Measurements from ENCODE around the gene CFAP20DC. TPM values are rescaled to one million over a fixed set of nuclear protein-coding genes. Genes with fewer than 3 reads are reported as not detected.
"Not testable (repeated sequence)": the region's sequence is repeated elsewhere in the genome, so short reads cannot be mapped to it uniquely, and the experiment has no call there.

The CFAP20DC gene
- total RNA-seq, 2 donors from 2014 or later: 2.6 to 2.7 TPM

DNA sequence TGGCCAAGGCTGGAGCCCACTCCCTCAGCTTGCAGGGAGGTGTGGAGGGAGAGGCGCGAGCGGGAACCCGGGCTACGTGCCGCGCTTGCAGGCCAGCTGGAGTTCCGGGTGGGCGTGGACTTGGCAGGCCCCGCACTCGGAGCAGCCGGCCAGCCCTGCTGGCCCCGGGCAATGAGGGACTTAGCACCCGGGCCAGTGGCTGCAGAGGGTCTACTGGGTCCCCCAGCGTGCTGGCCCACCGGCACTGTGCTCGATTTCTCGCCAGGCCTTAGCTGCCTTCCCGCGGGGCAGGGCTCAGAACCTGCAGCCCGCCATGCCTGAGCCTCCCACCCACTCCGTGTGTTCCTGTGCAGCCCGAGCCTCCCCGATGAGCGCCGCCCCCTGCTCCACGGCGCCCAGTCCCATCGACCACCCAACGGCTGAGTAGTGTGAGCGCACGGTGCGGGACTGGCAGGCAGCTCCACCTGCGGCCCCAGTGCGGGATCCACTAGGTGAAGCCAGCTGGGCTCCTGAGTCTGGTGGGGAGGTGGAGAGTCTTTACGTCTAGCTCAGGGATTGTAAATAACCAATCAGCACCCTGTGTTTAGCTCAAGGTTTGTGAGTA is 1.1 kb upstream of the CFAP20DC start:
- H3K27ac Mint-ChIP-seq, ATAC-seq: not testable (repeated sequence)

GRCh38 chr3:59046839-59047238 is 3.0 kb downstream of the CFAP20DC start:
- Mint-ChIP-seq H3K9me3 (no peaks in the 10 kb centered on the region), H3K27ac (no peak overlapping the region), H3K36me3 (no peaks in the 10 kb centered on the region)
- ATAC-seq (no peak), DNase-seq (ENCODE audit: low spot score in 2 of 2) (no peak)

More for the DNA sequence above, 1.1 kb upstream of the CFAP20DC start:
- H3K36me3 Mint-ChIP-seq; H3K9me3 Mint-ChIP-seq; DNase-seq (ENCODE audit: low spot score in 2 of 2): not testable (repeated sequence)

DNA sequence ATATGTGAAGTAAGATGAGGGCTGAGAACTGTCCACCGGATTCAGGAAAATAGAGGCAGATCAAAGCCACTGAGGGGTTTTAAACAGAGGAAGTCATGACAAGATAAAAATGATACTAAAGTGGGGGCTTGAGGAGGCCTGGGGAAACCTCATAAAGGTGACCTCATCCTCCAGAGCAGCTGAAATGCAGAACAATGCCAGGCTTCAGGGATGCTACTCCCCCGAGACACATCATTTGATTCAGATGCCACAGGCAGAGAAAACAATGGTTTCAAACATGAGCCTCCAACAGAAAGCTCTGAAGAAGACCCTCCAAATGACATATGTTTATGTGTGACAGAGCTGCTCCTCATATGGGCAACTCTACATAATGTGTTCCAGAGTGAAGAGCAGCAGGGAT is 6.4 kb downstream of the CFAP20DC start:
- H3K27ac Mint-ChIP-seq: no peak overlapping the region

GRCh38 chr3:59040902-59041301 is 8.9 kb downstream of the CFAP20DC start:
- H3K36me3 Mint-ChIP-seq: no peaks in the 10 kb centered on the region
- no peak for ATAC-seq
- no peak for DNase-seq (ENCODE audit: low spot score in 2 of 2)
- no peaks in the 10 kb centered on the region for H3K9me3 Mint-ChIP-seq
- H3K27ac Mint-ChIP-seq: no peak overlapping the region

More for the DNA sequence above, 6.4 kb downstream of the CFAP20DC start:
- ATAC-seq (no peak), DNase-seq (ENCODE audit: low spot score in 2 of 2) (no peak)
- Mint-ChIP-seq H3K9me3 (no peaks in the 10 kb centered on the region), H3K36me3 (no peaks in the 10 kb centered on the region)

DNA sequence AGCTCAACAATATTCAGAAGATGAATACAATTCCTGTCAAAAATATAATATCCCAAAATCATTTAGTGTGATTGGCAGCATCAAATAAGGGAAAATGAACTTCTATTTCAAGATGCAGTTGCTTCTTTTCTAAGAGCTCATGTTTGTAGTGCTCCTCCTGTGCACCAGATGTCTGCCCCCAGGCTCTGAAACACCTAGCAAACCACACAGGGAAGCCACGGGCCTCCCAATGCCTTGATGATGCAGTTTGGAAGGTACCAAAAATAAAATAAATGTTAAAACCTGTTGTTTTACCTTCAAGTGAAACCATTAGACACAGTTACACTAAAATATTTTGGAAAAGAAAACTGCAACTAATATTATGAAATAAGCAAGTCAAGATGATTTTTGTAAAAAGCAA is 22.2 kb downstream of the CFAP20DC start:
- ATAC-seq (no peak), DNase-seq (ENCODE audit: low spot score in 2 of 2) (no peak)
- Mint-ChIP-seq H3K27ac (no peak overlapping the region), H3K36me3 (no peaks in the 10 kb centered on the region), H3K9me3 (no peaks in the 10 kb centered on the region)

- no peak for DNase-seq (ENCODE audit: low spot score in 2 of 2)
- ATAC-seq: no peak
- Mint-ChIP-seq H3K36me3 (no peaks in the 10 kb centered on the region), H3K9me3 (no peaks in the 10 kb centered on the region), H3K27ac (no peak overlapping the region)
Measured at GRCh38 chr3:59023612-59024011, 26.2 kb downstream of the CFAP20DC start.

- Mint-ChIP-seq H3K27ac (no peak overlapping the region), H3K36me3 (no peaks in the 10 kb centered on the region), H3K9me3 (no peaks in the 10 kb centered on the region)
- DNase-seq (ENCODE audit: low spot score in 2 of 2) (no peak), ATAC-seq (no peak)
Measured at GRCh38 chr3:59017617-59017984, 32.2 kb downstream of the CFAP20DC start.

DNA sequence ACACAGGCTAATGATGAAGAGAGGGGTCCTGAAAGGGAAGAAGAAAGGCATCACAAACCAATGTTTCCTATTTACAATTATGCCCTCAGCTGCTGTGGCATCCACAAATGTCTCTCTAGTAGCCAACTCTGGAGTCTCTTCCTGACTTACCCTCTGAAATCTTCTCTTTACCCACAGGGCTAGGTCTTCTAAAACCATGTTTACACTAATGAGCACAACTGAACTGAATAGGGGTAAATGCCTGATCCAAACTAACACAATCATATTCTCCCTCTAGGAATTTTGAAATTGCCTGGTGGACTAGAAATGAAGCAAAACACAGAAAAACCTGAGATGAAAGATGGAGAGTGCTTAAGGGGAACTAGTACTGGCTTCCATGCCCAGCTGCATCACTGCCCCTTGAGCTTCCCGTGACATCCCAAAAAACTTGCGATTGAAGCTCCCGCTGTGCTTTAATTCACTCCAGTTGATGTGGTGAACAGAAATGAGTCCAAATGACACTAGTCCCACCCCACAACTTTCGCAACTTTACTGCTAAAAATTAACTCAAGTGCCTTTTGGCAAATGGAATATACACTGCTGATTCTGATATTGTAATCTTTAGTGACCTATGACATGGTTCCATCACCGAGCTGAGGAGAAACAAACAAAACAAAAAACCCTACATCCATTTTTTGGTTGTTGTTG is 32.8 kb downstream of the CFAP20DC start:
- Mint-ChIP-seq H3K9me3 (no peaks in the 10 kb centered on the region), H3K27ac (no peak overlapping the region), H3K36me3 (no peaks in the 10 kb centered on the region)
- no peak for ATAC-seq
- no peak for DNase-seq (ENCODE audit: low spot score in 2 of 2)

GRCh38 chr3:59013611-59014010 is 36.2 kb downstream of the CFAP20DC start:
- Mint-ChIP-seq H3K36me3 (no peaks in the 10 kb centered on the region), H3K27ac (no peak overlapping the region), H3K9me3 (no peaks in the 10 kb centered on the region)
- DNase-seq (ENCODE audit: low spot score in 2 of 2): no peak
- no peak for ATAC-seq

GRCh38 chr3:59006634-59007517 is 42.9 kb downstream of the CFAP20DC start:
- DNase-seq (ENCODE audit: low spot score in 2 of 2) (no peak), ATAC-seq (no peak)
- no peaks in the 10 kb centered on the region for H3K9me3 Mint-ChIP-seq
- no peak overlapping the region for H3K27ac Mint-ChIP-seq
- H3K36me3 Mint-ChIP-seq: no peaks in the 10 kb centered on the region

DNA sequence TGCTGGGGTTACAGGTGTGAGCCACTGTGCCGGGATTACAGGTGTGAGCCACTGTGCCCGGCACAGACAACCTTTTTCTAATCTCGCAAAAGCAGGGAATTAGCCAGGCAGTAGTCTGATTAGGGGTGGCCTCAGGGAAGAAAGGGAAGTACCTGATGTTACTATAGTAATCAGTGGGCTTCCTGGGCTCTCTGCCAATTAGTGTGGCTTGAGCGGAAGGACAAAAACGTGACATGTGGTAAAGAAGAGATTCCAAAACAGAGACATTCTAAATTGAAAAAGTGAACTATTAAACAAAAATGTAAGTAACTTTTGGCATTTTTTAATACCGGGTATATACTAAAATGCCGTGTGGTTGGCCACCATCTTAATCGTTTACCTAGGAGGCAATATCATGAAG is 48.1 kb downstream of the CFAP20DC start:
- ATAC-seq (no peak), DNase-seq (ENCODE audit: low spot score in 2 of 2) (no peak)
- H3K27ac Mint-ChIP-seq: no peak overlapping the region
- H3K36me3 Mint-ChIP-seq: no peaks in the 10 kb centered on the region
- H3K9me3 Mint-ChIP-seq: no peaks in the 10 kb centered on the region

- ATAC-seq: no peak
- no peak for DNase-seq (ENCODE audit: low spot score in 2 of 2)
- Mint-ChIP-seq H3K36me3 (no peaks in the 10 kb centered on the region), H3K9me3 (no peaks in the 10 kb centered on the region), H3K27ac (no peak overlapping the region)
Measured at GRCh38 chr3:58999774-59000160, 50.1 kb downstream of the CFAP20DC start.

- no peak for DNase-seq (ENCODE audit: low spot score in 2 of 2)
- ATAC-seq: no peak
- H3K36me3 Mint-ChIP-seq: no peaks in the 10 kb centered on the region
- no peaks in the 10 kb centered on the region for H3K9me3 Mint-ChIP-seq
- H3K27ac Mint-ChIP-seq: no peak overlapping the region
Measured at GRCh38 chr3:58999134-58999773, 50.6 kb downstream of the CFAP20DC start.

- no peak overlapping the region for H3K27ac Mint-ChIP-seq
- DNase-seq (ENCODE audit: low spot score in 2 of 2): no peak
Measured at GRCh38 chr3:58998476-58999117, 51.2 kb downstream of the CFAP20DC start.

DNA sequence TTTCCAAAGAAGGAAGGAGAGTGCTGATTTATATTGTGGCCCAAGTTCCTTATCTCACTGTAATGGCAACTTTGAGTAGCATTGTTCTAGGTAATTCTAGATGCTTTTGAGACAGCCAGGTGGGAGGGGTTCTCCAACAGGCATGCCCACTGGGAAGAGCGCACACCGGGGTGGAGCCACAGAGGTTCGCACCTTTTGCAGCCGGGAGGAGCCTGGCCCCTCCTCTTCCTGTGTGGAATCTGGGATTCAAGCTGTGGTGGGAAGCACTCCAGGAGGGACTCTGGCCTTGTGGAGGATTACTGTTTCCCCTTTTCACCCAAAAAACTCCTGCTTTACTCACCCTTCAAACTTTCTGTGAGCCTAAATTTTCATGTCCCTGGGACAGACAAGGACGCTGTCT is 53.1 kb downstream of the CFAP20DC start:
- ATAC-seq (no peak), DNase-seq (ENCODE audit: low spot score in 2 of 2) (no peak)
- Mint-ChIP-seq H3K9me3 (no peaks in the 10 kb centered on the region), H3K36me3 (no peaks in the 10 kb centered on the region), H3K27ac (no peak overlapping the region)

More at GRCh38 chr3:58998476-58999117, 51.2 kb downstream of the CFAP20DC start:
- no peaks in the 10 kb centered on the region for H3K9me3 Mint-ChIP-seq
- ATAC-seq: peak; percentile 78 to 99
- no peaks in the 10 kb centered on the region for H3K36me3 Mint-ChIP-seq

DNA sequence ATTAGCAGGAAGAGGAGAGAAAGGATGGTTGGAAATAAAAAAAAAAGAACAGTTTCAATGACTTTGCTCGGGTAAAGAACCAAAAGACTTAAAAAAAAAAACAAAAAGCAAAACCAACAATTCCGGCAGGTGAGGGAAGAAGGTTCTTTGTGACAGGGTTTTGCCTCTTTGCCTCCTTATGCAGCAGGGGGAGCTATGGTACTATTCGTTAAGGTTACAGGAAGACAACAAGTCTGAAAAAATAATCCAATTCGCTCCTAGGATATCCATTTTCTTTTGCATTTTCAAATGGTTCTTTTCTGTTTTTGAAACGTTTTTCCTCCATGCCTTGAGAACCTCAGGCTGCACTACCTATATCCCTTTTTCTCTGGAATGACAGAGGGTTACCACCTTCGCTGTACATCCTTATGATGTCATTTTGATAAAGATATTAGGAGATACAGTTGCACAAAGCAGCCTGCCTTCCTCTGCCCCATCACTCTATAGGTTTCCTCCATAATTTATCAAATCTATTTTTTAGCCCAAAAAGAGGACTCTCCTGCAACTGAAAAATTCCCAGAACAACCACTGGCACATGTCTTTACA is 55.0 kb downstream of the CFAP20DC start:
- ATAC-seq: peak in 1 of 2 donors; percentile 35
- H3K36me3 Mint-ChIP-seq: no peaks in the 10 kb centered on the region
- peak in 1 of 2 donors; percentile 40 for DNase-seq (ENCODE audit: low spot score in 2 of 2)
- H3K9me3 Mint-ChIP-seq: no peaks in the 10 kb centered on the region
- H3K27ac Mint-ChIP-seq: no peak overlapping the region
